Skeletal muscle satellite cell (primary cell): ENCODE data around the gene RAB1B.
A peak's percentile ranks its signal among the peaks of the same experiment; 100 is the strongest.
"Not testable (repeated sequence)": the region's sequence is repeated elsewhere in the genome, so short reads cannot be mapped to it uniquely, and the experiment has no call there.

Experiments
- H3K27me3 ChIP-seq: 2 replicates; pipeline ENCODE4 v1.7.0; 2013; ENCODE audit warnings: low read length; ENCODE audit not compliant: control insufficient read depth, insufficient read depth
- H3K36me3 ChIP-seq: 2 replicates; pipeline ENCODE4 v1.7.0; 2013; ENCODE audit warnings: mild to moderate bottlenecking, control low read depth, low read length; ENCODE audit not compliant: insufficient read depth
- H3K4me1 ChIP-seq: 2 replicates; pipeline ENCODE4 v1.7.0; 2013; ENCODE audit warnings: low read length; ENCODE audit not compliant: control insufficient read depth, insufficient read depth
- H3K4me2 ChIP-seq: 2 replicates; pipeline ENCODE4 v1.7.0; 2013; ENCODE audit warnings: mild to moderate bottlenecking, low read length
- H3K4me3 ChIP-seq: 2 replicates; pipeline ENCODE4 v1.7.0; 2013; ENCODE audit warnings: low read length
- H3K9ac ChIP-seq: 2 replicates; pipeline ENCODE4 v1.7.0; 2013; ENCODE audit warnings: mild to moderate bottlenecking, low read depth, low read length, moderate library complexity
- H3K9me3 ChIP-seq: replicated peaks from 2 replicates; pipeline ENCODE4 v1.7.0; 2013; ENCODE audit warnings: mild to moderate bottlenecking, control low read depth, low read length

RAB1B gene

GRCh38 chr11:66320748-66321147 is 52.3 kb downstream of the RAB1B start:
- H3K9ac ChIP-seq, H3K27me3 ChIP-seq, H3K9me3 ChIP-seq, H3K36me3 ChIP-seq, H3K4me3 ChIP-seq, H3K4me2 ChIP-seq: not testable (repeated sequence)
- peaks cover 46% of the 10 kb centered on the region for H3K4me1 ChIP-seq

GRCh38 chr11:66321606-66322005 is 53.2 kb downstream of the RAB1B start:
- Histone ChIP-seq H3K4me1 (peaks cover 47% of the 10 kb centered on the region), H3K36me3 (no peaks in the 10 kb centered on the region), H3K4me2 (no peak overlapping the region), H3K9ac (no peak overlapping the region), H3K27me3 (no peaks in the 10 kb centered on the region), H3K9me3 (no peaks in the 10 kb centered on the region), H3K4me3 (no peak overlapping the region)

DNA sequence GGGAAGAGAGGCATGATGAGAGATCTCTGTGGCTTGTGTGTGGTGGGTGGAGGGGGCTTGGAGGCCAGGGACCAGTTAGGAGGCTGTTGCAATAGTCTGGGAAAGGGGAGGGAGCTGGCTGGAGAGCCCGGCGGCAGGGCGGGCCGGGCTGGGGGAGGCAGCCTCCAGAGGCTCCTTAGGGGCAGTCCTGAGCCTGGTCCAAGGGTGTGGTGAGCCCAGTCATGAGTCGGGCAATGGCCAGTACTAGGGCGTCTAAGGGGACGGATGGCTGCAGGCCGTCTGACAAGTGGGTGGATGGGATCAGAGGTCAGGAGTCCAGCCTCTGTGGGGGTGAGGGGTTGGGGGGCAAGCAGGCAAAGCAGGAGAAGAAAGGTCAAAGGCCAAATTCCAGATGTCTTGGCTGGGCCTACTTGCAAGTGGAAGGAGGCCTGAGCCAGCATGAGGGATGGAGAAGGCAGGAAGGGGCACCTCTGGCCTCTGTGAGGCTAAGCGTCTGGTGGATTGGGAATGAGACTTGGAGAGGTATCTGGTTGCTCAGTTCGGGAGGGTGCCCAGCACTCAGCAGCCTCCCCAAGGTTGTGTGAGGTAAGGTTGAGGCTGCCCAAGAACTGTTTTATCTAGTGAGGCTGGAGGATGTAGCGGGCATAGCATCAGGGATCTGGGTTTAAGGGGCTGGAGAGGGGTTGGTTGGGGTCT is 54.4 kb downstream of the RAB1B start:
- Histone ChIP-seq H3K4me3 (no peak overlapping the region), H3K9me3 (no peaks in the 10 kb centered on the region), H3K36me3 (no peaks in the 10 kb centered on the region), H3K27me3 (no peaks in the 10 kb centered on the region), H3K4me1 (peaks cover 51% of the 10 kb centered on the region), H3K4me2 (no peak overlapping the region), H3K9ac (no peak overlapping the region)

GRCh38 chr11:66323684-66324083 is 55.2 kb downstream of the RAB1B start:
- no peaks in the 10 kb centered on the region for H3K9me3 ChIP-seq
- H3K36me3 ChIP-seq, result no peaks in the 10 kb centered on the region
- H3K27me3 ChIP-seq, result no peaks in the 10 kb centered on the region
- H3K4me2 ChIP-seq, result no peak overlapping the region
- no peak overlapping the region for H3K4me3 ChIP-seq
- H3K4me1 ChIP-seq, result peaks cover 51% of the 10 kb centered on the region
- H3K9ac ChIP-seq, result no peak overlapping the region

DNA sequence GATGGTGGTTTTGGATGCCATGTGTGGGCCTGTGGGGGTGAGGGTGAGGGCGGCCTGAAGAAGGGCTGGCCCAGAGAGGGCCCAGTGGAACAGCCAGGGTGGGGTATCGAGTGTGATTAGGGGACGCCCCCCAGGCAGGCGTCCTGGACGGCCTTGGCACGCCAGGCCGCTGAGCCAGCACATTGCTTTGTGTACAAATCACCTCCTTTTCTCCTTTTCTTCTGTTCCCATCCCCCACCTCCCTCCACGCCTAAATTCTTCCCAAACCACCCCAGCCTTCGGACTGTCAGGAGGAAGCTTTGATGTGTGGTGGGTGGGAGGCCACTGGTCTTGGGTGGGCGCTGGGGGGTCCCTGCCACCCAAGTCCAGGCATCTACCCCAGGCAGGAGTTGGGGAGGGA is 56.2 kb downstream of the RAB1B start:
- Histone ChIP-seq H3K9me3 (no peaks in the 10 kb centered on the region), H3K4me3 (no peak overlapping the region), H3K36me3 (no peaks in the 10 kb centered on the region), H3K4me1 (peaks cover 48% of the 10 kb centered on the region), H3K4me2 (no peak overlapping the region), H3K9ac (no peak overlapping the region), H3K27me3 (no peaks in the 10 kb centered on the region)

DNA sequence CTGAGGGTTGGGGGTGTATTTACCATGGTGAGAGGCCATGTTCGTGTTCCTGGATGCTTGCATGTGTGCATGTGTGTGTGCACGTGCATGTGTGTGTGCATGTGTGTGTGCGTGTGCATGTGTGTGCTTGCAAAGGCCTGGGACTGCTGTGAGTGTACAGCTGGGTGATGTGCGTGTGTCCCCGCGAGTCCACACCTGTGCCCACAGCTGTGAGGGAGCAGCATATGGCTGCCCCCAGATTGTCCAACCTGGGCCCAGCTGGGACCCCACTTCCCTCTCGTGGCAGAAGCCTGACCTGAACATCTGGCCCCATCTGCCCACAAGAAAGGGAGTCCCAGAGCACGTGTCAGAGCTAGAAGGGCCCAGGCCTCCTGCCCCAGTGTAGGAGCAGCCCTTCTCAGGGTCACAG is 56.8 kb downstream of the RAB1B start:
- H3K36me3 ChIP-seq, result no peaks in the 10 kb centered on the region
- H3K9me3 ChIP-seq, result no peaks in the 10 kb centered on the region
- no peaks in the 10 kb centered on the region for H3K27me3 ChIP-seq
- no peak overlapping the region for H3K4me3 ChIP-seq
- H3K9ac ChIP-seq, result no peak overlapping the region
- H3K4me1 ChIP-seq, result peaks cover 48% of the 10 kb centered on the region
- no peak overlapping the region for H3K4me2 ChIP-seq

DNA sequence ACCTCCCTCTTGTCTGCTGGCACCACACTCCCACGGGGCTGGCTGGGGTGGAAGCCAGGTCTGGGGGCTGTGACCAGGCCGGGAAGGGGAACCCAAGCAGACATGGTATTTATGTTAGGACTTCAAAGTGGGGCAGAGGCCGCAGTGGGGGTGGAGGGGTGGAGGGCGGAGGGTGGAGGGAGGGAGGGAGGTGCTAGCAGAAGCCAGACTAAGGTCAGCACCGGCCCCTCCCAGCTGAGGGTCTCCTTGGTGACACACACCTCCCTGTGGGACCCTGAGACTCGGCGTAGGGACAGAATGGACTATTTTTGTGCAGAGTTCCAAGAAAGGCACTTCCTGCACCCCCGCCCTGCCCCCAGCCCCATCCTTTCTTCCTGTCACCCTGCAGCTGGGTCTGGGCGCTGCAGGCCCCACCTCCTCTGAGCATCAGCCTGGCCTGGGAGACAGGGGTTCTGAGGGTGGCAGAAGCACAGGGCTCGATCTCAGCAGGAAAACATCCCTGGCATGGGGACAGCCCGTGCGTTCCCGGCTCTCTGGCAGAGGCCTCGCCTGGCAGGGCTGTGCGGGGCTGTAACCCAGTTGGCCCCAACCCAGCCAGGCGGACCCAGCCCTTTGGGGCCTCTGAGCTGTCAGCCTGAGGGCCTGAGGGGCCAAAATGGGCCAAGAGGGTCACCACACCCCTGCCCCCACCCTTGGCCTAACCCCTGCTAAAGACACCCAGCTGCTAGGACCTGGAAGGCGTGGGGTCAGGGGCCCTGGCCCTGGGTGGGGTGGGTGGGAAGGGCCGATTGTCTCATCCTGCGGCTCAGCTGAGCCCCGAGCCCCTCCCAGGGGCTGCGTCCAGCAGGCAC is 58.0 kb downstream of the RAB1B start:
- Histone ChIP-seq H3K4me2 (peak overlapping the region; percentile 70), H3K9me3 (no peaks in the 10 kb centered on the region), H3K4me1 (peaks cover 48% of the 10 kb centered on the region), H3K4me3 (no peak overlapping the region), H3K9ac (peak overlapping the region; percentile 64), H3K36me3 (peaks cover 3% of the 10 kb centered on the region), H3K27me3 (no peaks in the 10 kb centered on the region)
